HG03575 (cell line): ENCODE data around the gene E2F3.
"Not testable (repeated sequence)": the region's sequence is repeated elsewhere in the genome, so short reads cannot be mapped to it uniquely, and the experiment has no call there.

Experiments used
- ATAC-seq: cut with Tn5 transposase; IDR thresholded peaks from one replicate; pipeline ENCODE4 v1.9.1; 2021; ENCODE audit not compliant: unreplicated experiment, insufficient number of reproducible peaks, low FRiP score; ENCODE audit errors: extremely low read depth

Gene E2F3

GRCh38 chr6:20487669-20488375 lies 86.1 kb downstream of the E2F3 start:
- no peak for ATAC-seq

GRCh38 chr6:20490591-20490990 lies 88.9 kb downstream of the E2F3 start:
- ATAC-seq, result no peak

GRCh38 chr6:20492099-20492498 lies 90.4 kb downstream of the E2F3 start:
- ATAC-seq, result no peak

GRCh38 chr6:20497216-20498040 lies 95.7 kb downstream of the E2F3 start:
- ATAC-seq, result no peak

- ATAC-seq, result no peak
Measured at GRCh38 chr6:20498041-20498385, 96.3 kb downstream of the E2F3 start.

DNA sequence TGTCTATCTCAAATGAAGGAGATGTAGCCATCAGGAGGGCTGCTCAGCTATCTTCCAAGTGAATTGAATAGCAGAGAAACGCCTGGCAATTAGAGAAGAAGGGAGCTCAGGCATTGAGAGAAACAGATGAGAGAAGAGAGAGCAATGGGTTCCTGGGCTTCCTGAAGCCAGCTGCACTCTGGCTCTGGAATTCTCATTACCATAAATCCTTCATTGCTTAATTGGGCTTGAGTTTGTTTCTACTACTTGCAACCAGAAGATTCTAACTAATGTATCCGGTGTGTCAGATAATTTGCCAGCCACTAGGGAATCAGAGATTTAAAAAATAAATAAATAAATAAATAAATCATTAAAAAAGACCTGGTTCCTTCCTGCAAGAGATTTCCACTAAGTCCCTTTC lies 107.5 kb downstream of the E2F3 start:
- ATAC-seq, result no peak

DNA sequence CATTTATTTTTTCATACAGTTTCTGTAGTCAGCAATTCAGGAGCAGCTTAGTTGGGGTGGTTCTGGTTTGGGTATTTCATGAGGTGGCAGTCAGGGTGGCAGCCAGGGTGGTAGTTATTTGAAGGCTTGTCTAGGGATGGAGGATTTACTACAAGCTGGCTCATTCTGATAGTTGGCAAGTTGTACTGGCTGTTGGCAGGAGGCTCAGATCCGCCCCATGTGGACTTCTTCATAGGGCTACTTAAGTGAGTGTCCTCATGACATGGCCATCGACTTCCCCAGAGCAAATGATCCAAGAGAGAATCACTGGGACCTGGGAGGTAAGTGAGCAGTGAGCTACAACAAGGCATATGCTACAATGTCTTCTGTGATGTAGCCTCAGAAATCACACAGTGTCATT lies 110.2 kb downstream of the E2F3 start:
- no peak for ATAC-seq

- ATAC-seq, result not testable (repeated sequence)
Measured at GRCh38 chr6:20525208-20525607, 123.5 kb downstream of the E2F3 start.

DNA sequence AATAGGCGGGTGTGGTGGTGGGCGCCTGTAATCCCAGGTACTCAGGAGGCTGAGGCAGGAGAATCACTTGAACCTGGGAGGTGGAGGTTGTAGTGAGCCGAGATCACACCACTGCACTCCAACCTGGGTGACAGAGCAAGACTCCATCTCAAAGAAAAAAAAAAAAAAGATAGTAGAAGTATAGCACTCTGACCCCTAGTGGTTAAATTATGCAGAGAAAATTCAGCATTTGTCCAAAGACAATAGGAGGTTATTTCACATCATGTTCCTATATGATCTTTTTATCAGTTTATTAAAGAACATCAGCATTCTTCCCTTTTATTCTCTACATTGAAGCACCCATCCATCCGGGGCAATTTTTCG lies 127.4 kb downstream of the E2F3 start:
- not testable (repeated sequence) for ATAC-seq

GRCh38 chr6:20532881-20533280 lies 131.2 kb downstream of the E2F3 start:
- no peak for ATAC-seq

DNA sequence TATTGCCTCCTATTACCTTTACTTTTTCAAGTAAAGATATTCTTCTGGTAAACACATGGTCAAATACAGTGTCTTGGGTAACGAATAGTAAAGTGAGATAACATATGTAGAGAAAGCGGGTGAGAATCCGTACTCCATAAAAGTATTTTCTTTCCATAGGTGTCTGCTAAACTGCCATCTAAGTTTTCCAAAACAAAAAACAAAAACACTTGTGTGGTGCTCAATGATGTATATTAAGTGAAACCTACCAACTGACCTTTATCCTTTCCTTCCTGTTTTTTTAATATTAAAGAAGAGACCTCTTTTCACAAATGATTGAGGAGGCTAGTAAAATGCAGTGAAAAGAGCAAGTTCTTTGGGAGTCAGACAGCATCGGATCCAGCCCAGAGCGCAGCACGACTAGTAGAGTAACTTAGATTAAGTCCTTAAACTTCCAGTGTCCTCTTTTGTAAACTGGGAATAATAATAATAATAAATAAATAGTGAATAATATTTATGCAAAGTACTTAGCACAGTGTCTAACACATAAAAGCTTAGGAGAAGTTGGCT lies 132.1 kb downstream of the E2F3 start:
- no peak for ATAC-seq

DNA sequence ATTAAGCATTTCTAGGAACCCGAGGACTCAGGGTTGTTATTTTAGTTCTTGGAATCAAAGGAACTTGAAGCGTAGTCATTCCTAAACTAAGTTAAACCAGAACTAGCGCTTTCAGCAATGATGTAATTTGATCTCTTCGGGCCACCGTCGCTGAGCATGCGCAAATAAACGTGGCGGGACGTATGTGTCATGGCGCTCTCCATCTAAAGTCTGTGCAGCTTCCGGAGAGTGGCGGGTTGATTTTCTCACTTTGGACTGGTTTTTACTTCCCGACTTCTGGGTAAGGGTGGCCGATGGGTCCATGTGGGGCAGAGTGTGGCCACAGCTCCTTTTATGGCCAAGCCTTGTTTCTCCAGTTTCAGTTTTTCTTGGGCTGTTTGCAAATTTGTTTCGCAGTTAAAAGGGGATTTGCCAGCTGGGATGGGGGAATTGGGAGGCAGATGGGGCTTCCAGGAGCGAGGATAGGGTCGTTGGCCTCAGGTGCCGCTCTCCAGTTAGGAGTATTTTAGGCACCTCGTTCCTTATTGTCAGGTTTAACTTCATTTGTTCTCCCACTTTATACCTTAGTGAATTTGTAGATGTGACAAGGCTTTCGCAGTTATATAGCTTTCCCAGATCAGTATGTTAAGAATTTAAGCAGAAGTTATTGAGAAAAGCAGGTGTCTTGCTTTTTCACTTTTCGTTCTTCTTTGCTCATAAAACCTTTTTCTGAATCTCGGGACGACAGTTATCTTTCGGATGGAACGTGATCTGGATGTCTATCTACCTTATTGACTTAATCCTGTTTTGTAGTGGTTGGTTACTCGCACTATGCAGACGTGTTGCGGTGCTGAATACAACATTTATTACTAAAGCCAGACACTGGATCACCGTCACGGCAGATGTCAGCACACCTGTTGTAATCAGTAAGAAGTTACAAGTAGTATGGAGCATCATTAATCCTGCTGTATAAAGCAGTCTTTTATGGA lies 132.9 kb downstream of the E2F3 start, which contains the start of gene CDKAL1:
Gene CDKAL1, plus strand, starts transcription at position 163 of the 968 bp plus-strand sequence. CDS start 11,894 bp downstream, outside the sequence.
- peak; percentile 59 for ATAC-seq

DNA sequence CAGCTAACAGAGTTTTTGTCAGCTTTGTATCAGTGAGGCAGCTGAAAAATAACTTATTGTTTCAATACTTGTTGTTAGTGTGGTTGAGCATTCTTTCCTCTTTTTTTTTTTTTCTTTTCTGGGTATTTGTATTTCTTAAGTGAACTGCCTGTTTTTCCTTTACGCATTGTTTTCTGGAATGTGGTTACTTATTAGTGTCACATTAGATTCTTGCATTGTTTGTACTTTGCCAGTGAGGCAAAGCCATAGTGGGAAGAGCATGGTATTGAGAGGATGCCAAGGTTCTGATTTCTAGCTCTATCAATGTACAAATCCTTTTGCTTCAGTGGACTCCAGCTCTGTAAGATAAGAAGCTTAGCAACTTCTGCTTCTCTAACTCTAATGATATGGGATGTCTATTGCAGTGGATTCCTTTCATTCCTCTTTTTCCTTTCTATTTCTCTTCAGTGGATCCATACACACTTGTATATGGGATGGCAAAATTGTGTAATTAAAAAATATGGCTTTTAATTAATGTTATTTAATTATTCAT lies 136.5 kb downstream of the E2F3 start:
- no peak for ATAC-seq

DNA sequence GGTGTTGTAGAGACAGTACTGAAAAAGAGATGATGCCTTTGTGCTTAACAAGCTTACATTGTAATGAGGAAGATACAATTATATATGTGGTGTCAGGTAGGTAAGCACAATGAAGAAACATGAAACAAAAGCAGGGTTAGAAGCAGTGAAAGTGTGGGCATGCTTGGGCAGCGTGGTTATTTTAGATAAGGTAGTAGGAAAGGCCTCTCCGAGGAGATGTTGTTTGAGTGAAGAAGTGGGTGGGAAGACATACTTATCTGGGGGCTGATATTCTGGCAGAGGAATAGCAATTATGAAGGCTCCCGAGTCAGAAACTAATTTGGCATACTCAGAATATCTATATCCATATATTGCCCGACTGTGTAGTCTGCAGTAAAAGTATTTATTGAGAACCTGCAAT lies 137.2 kb downstream of the E2F3 start:
- ATAC-seq, result no peak

- no peak for ATAC-seq
Measured at GRCh38 chr6:20539387-20539786, 137.7 kb downstream of the E2F3 start.

DNA sequence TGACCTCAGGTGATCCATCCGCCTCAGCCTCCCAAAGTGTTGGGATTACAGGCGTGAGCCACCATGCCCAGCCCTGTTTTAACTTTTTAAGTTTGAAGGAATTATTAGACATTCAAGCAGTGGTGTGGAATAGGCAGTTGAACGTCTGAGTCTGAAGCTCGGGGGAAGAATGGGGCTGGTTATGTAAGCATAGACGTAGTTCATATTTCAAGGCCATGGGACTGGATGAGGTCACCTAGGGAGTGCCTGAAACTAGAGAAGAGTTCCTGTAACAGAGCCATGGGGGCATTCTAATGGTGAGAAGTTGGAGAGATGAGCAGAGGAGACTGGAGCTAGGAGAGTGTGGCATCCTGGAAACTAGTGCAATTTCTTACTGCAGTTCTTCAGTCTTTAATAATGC lies 139.0 kb downstream of the E2F3 start:
- no peak for ATAC-seq

DNA sequence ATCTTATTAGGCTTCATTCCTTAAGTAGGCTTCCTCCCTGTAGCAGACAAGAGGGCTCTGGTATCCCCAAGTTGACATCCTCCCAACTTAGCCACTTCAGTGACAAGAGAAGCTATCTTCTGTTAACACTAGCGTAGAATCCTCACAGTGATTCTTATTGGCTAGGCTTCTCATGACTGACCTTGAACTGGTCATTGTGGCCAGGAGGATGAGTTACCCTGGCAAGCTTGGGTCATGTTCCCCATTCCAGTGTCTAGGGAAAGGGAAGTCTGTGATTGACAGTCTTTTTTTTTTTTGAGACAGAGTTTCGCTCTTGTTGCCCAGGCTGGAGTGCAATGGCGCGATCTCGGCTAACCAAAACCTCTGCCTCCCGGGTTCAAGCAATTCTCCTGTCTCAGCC lies 139.7 kb downstream of the E2F3 start:
- ATAC-seq, result no peak

DNA sequence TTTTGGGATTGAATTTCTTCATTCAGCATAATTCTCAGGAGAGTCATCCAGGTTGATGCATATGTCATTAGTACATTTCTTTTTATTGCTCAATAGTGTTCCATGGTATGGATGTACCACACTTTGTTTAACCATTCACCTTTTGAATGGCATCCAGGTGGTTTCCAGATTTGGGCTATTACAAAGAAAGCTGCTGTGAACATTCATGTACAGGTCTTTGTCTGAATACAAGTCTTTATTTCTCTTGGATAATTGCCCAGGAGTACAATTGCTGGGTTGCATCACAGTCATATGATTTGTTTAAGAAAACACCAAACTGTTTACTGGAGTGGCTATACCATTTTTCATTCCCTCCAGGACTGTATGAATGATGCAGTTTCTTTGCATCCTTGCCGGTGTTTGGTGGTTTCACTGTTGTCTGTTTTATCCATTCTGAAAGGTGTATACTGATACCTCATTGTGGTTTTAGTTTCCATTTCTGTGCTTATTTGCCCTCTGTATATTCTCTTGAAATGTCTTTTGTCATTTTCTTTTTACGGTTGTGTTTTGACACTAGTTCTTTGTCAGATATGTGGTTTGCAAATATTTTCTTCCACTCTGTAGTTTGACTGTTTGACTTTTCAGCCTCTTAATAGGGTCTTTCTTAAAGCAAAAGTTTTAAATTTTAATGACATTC lies 141.4 kb downstream of the E2F3 start:
- ATAC-seq, result peak; percentile 97
